Neural cell (in vitro differentiated cells): ENCODE measurements around the gene SSTR5. TPM values are rescaled to one million over a fixed set of nuclear protein-coding genes. Genes with fewer than 3 reads are reported as not detected.

Experiments
- H2AFZ ChIP-seq: fragments of 200-600, 300-800 bp; sonication (generic), shearing (Covaris generic); 2 replicates; pipeline ENCODE4 v1.6.0; 2014; ENCODE audit warnings: low read depth, mild to moderate bottlenecking, antibody characterized with exemption, low read length, moderate library complexity
- H3F3A ChIP-seq: fragments of 200-600 bp; shearing (Covaris generic); 2 replicates; pipeline ENCODE4 v1.6.1; 2016; ENCODE audit warnings: mild to moderate bottlenecking, moderate library complexity, mixed read lengths, antibody characterized with exemption, low read length; ENCODE audit not compliant: insufficient read depth, poor library complexity, severe bottlenecking
- H3K27ac ChIP-seq: fragments of 200-600, 300-800 bp; sonication (generic), shearing (Covaris generic); 2 replicates; pipeline ENCODE4 v1.5.1; 2014; ENCODE audit warnings: mild to moderate bottlenecking, low read length, moderate library complexity
- H3K27me3 ChIP-seq: fragments of 300-800, 200-600 bp; sonication (generic), shearing (Covaris generic); 2 replicates; pipeline ENCODE4 v1.6.0; 2014; ENCODE audit warnings: mild to moderate bottlenecking, low read depth, low read length, moderate library complexity; ENCODE audit not compliant: insufficient read depth
- H3K36me3 ChIP-seq: fragments of 300-800, 200-600 bp; sonication (generic), shearing (Covaris generic); 2 replicates; pipeline ENCODE4 v1.5.1; 2014; ENCODE audit warnings: mild to moderate bottlenecking, antibody characterized with exemption, low read length, moderate library complexity; ENCODE audit not compliant: insufficient read depth
- H3K4me2 ChIP-seq: fragments of 300-800, 200-600 bp; sonication (generic), shearing (Covaris generic); 2 replicates; pipeline ENCODE4 v1.6.0; 2014; ENCODE audit warnings: mild to moderate bottlenecking, low read length
- H3K4me3 ChIP-seq: fragments of 300-800, 200-600 bp; sonication (generic), shearing (Covaris generic); 2 replicates; pipeline ENCODE4 v1.5.1; 2014; ENCODE audit warnings: mild to moderate bottlenecking, low read length, moderate library complexity
- H3K79me2 ChIP-seq: fragments of 200-600 bp; shearing (Covaris generic); replicated peaks from 2 replicates; pipeline ENCODE4 v1.6.0; 2014; ENCODE audit warnings: mild to moderate bottlenecking, low read length, moderate library complexity; ENCODE audit not compliant: insufficient read depth
- H3K9ac ChIP-seq: fragments of 300-800, 200-600 bp; sonication (generic), shearing (Covaris generic); 2 replicates; pipeline ENCODE4 v1.6.1; 2016; ENCODE audit warnings: mild to moderate bottlenecking, low read length, mixed read lengths
- H3K9me2 ChIP-seq: fragments of 200-600 bp; shearing (Covaris generic); 2 replicates; pipeline ENCODE4 v1.6.1; 2016; ENCODE audit warnings: mild to moderate bottlenecking, low read length, mixed read lengths; ENCODE audit not compliant: insufficient read depth
- H3K9me3 ChIP-seq: fragments of 200-600, 300-800 bp; sonication (generic), shearing (Covaris generic); 2 replicates; pipeline ENCODE4 v1.6.1; 2016; ENCODE audit warnings: mild to moderate bottlenecking, mixed run types, low read length, moderate library complexity, mixed read lengths
- H4K20me1 ChIP-seq: fragments of 200-600 bp; shearing (Covaris generic); 2 replicates; pipeline ENCODE4 v1.6.1; 2016; ENCODE audit warnings: mild to moderate bottlenecking, mixed run types; ENCODE audit not compliant: insufficient read depth
- EP300 ChIP-seq: fragments of 450-650 bp; conservative IDR thresholded peaks from 2 replicates; pipeline ENCODE4 v1.6.1; 2014; ENCODE audit warnings: antibody characterized with exemption, mild to moderate bottlenecking, moderate library complexity; ENCODE audit not compliant: poor library complexity, severe bottlenecking
- EZH2 ChIP-seq: fragments of 200-600, 300-800 bp; shearing (Covaris generic), sonication (generic); IDR thresholded peaks from 2 replicates; pipeline ENCODE4 v1.6.1; 2014; ENCODE audit warnings: antibody characterized with exemption, low read length, borderline replicate concordance, mild to moderate bottlenecking; ENCODE audit not compliant: insufficient read depth, poor library complexity, severe bottlenecking
- MXI1 ChIP-seq: fragments of 450-650 bp; conservative IDR thresholded peaks from 2 replicates; pipeline ENCODE4 v1.6.1; 2014; ENCODE audit warnings: antibody characterized with exemption, mild to moderate bottlenecking; ENCODE audit not compliant: poor library complexity, severe bottlenecking
- POLR2AphosphoS5 ChIP-seq: IDR thresholded peaks from 2 replicates; pipeline ENCODE4 v1.6.1; 2012
- RAD21 ChIP-seq: fragments of 450-650 bp; conservative IDR thresholded peaks from 2 replicates; pipeline ENCODE4 v1.6.1; 2014; ENCODE audit warnings: antibody characterized with exemption, mild to moderate bottlenecking, moderate library complexity
- REST ChIP-seq: IDR thresholded peaks from 2 replicates; pipeline ENCODE4 v1.6.1; 2012; ENCODE audit warnings: borderline replicate concordance
- SMC3 ChIP-seq: fragments of 450-650 bp; conservative IDR thresholded peaks from 2 replicates; pipeline ENCODE4 v1.6.1; 2014; ENCODE audit warnings: antibody characterized with exemption, mild to moderate bottlenecking, moderate library complexity; ENCODE audit not compliant: poor library complexity
- TAF1 ChIP-seq: IDR thresholded peaks from 2 replicates; pipeline ENCODE4 v1.6.1; 2012; ENCODE audit warnings: low read depth
- polyA plus RNA-seq: library from polyadenylated mRNA; depleted of rRNA; stranded (reverse); fragments of >200 nt; gene quantifications from 2 replicates; pipeline ENCODE4 v1.2.3, GENCODE V29; 2014
- TF ChIP-seq, protein P1 (sequence below): fragments of 450-650 bp; IDR thresholded peaks from 2 replicates; pipeline ENCODE4 v1.5.1; 2014; ENCODE audit warnings: antibody characterized with exemption, mild to moderate bottlenecking, moderate library complexity; ENCODE audit not compliant: poor library complexity, severe bottlenecking

Gene SSTR5
- polyA plus RNA-seq, 1 donor from 2014 or later = not detected

- no peak overlapping the region for H3K27ac ChIP-seq
- no peaks in the 10 kb centered on the region for H3K79me2 ChIP-seq
- no peak overlapping the region for H3K4me3 ChIP-seq
- no peak overlapping the region for H3K4me2 ChIP-seq
- no peaks in the 10 kb centered on the region for H3F3A ChIP-seq
- no peak overlapping the region for H3K9ac ChIP-seq
- H4K20me1 ChIP-seq = no peaks in the 10 kb centered on the region
- H2AFZ ChIP-seq = no peak overlapping the region
- H3K36me3 ChIP-seq = no peaks in the 10 kb centered on the region
- no peaks in the 10 kb centered on the region for H3K27me3 ChIP-seq
- TF ChIP-seq MXI1 (no peak), RAD21 (no peak), POLR2AphosphoS5 (no peak), EZH2 (no peak), REST (no peak), SMC3 (no peak), EP300 (no peak), TAF1 (no peak)
- TF ChIP-seq, protein P1, sequence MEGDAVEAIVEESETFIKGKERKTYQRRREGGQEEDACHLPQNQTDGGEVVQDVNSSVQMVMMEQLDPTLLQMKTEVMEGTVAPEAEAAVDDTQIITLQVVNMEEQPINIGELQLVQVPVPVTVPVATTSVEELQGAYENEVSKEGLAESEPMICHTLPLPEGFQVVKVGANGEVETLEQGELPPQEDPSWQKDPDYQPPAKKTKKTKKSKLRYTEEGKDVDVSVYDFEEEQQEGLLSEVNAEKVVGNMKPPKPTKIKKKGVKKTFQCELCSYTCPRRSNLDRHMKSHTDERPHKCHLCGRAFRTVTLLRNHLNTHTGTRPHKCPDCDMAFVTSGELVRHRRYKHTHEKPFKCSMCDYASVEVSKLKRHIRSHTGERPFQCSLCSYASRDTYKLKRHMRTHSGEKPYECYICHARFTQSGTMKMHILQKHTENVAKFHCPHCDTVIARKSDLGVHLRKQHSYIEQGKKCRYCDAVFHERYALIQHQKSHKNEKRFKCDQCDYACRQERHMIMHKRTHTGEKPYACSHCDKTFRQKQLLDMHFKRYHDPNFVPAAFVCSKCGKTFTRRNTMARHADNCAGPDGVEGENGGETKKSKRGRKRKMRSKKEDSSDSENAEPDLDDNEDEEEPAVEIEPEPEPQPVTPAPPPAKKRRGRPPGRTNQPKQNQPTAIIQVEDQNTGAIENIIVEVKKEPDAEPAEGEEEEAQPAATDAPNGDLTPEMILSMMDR = no peak
- H3K9me2 ChIP-seq = no peaks in the 10 kb centered on the region
- H3K9me3 ChIP-seq = no peaks in the 10 kb centered on the region
These were observed 27.9 kb upstream of the SSTR5 start for GRCh38 chr16:1044460-1045309.

GRCh38 chr16:1045310-1045992, 27.1 kb upstream of the SSTR5 start:
- no peak overlapping the region for H3K4me2 ChIP-seq
- TF ChIP-seq POLR2AphosphoS5 (no peak), TAF1 (no peak), REST (no peak), SMC3 (no peak), EP300 (no peak), RAD21 (no peak), MXI1 (no peak), EZH2 (no peak)
- TF ChIP-seq, protein P1 = no peak
- H3K36me3 ChIP-seq = no peaks in the 10 kb centered on the region
- H3K79me2 ChIP-seq = no peaks in the 10 kb centered on the region
- H3K9me3 ChIP-seq = no peaks in the 10 kb centered on the region
- no peaks in the 10 kb centered on the region for H3K9me2 ChIP-seq
- no peak overlapping the region for H3K4me3 ChIP-seq
- no peak overlapping the region for H3K9ac ChIP-seq
- no peak overlapping the region for H3K27ac ChIP-seq
- H3F3A ChIP-seq = no peaks in the 10 kb centered on the region
- no peaks in the 10 kb centered on the region for H4K20me1 ChIP-seq
- H2AFZ ChIP-seq = no peak overlapping the region
- H3K27me3 ChIP-seq = no peaks in the 10 kb centered on the region
